ENCODE data around the gene HLCS.

DNA sequence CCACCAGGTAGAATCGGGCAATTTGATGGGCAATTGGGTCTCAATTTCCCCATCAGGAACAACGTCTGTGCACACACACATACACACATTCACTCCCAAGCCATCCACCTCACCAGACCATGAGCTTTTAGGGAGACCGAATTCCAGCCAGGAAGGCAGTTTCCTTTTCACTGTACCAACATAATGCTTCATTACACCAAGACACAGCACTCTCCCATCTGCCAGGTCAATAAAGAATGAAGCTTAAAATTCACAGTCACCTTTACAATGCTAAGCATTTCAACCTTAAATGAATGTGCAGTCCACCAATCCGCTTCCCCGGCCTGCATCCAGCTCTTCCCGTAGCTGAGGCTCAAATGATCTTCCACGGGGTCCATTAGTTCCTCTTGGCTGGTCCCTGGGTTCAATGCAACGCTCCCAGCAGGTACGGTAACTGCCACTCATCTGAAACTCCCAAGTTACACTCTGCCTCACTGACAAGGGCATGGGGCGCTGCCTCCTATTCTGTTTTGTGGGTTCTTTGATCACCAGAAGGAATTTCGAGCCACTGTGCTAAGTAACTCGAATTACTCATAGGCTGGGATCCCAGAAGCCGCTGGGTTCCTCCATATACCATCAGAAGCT is 162.5 kb downstream of the HLCS start:
- TF ChIP-seq POLR2A (IDR thresholded peaks at IDR 0.05; ENCODE audit: low read depth, low read length): no peak
- TF ChIP-seq, protein P1, sequence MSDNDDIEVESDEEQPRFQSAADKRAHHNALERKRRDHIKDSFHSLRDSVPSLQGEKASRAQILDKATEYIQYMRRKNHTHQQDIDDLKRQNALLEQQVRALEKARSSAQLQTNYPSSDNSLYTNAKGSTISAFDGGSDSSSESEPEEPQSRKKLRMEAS (IDR thresholded peaks at IDR 0.05; ENCODE audit: insufficient read depth, insufficient read length): no peak
- TF ChIP-seq, protein P2, sequence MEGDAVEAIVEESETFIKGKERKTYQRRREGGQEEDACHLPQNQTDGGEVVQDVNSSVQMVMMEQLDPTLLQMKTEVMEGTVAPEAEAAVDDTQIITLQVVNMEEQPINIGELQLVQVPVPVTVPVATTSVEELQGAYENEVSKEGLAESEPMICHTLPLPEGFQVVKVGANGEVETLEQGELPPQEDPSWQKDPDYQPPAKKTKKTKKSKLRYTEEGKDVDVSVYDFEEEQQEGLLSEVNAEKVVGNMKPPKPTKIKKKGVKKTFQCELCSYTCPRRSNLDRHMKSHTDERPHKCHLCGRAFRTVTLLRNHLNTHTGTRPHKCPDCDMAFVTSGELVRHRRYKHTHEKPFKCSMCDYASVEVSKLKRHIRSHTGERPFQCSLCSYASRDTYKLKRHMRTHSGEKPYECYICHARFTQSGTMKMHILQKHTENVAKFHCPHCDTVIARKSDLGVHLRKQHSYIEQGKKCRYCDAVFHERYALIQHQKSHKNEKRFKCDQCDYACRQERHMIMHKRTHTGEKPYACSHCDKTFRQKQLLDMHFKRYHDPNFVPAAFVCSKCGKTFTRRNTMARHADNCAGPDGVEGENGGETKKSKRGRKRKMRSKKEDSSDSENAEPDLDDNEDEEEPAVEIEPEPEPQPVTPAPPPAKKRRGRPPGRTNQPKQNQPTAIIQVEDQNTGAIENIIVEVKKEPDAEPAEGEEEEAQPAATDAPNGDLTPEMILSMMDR (IDR thresholded peaks at IDR 0.05; ENCODE audit: extremely low read depth in 1 of 2, insufficient read depth in 1 of 2, low read depth in 1 of 2, low read length in 2 of 2): no peak
- TF ChIP-seq JUN (IDR thresholded peaks at IDR 0.05; ENCODE audit: borderline replicate concordance, insufficient read depth, insufficient read length, low read depth): no peak
- TF ChIP-seq EZH2 (IDR thresholded peaks at IDR 0.05; ENCODE audit: borderline replicate concordance, low read depth, low read length, severe bottlenecking): no peak

Data from endothelial cell of umbilical vein (primary cell).